ENCODE results near the gene TRIM49. TPM values are rescaled to one million over a fixed set of nuclear protein-coding genes. Genes with fewer than 3 reads are reported as not detected.
"Not testable (repeated sequence)": the region's sequence is repeated elsewhere in the genome, so short reads cannot be mapped to it uniquely, and the experiment has no call there.

Gene TRIM49
- not detected in 2 replicates for total RNA-seq

GRCh38 chr11:89808475-89808874 is at the start of gene TRIM49:
Gene TRIM49 (minus strand): TSS chr11:89808575. CDS start chr11:89804469, 4,106 bp downstream.
- not testable (repeated sequence) for H3K9me3 Mint-ChIP-seq; H3K27me3 Mint-ChIP-seq (ENCODE audit: insufficient read depth)

GRCh38 chr11:89826694-89827093 is 18.3 kb upstream of the TRIM49 start:
- H3K27ac Mint-ChIP-seq; DNase-seq (ENCODE audit: low spot score); H3K4me1 Mint-ChIP-seq (ENCODE audit: low read depth); H3K27me3 Mint-ChIP-seq (ENCODE audit: insufficient read depth); H3K4me3 Mint-ChIP-seq; intact Hi-C loops (cut with micrococcal nuclease); H3K36me3 Mint-ChIP-seq (ENCODE audit: low read depth); H3K9me3 Mint-ChIP-seq: not testable (repeated sequence)

More at GRCh38 chr11:89808475-89808874, at the start of gene TRIM49:
- intact Hi-C loops (cut with micrococcal nuclease); H3K4me1 Mint-ChIP-seq (ENCODE audit: low read depth); H3K4me3 Mint-ChIP-seq; H3K27ac Mint-ChIP-seq; H3K36me3 Mint-ChIP-seq (ENCODE audit: low read depth); DNase-seq (ENCODE audit: low spot score): not testable (repeated sequence)

- H3K36me3 Mint-ChIP-seq (ENCODE audit: low read depth); H3K9me3 Mint-ChIP-seq; H3K27me3 Mint-ChIP-seq (ENCODE audit: insufficient read depth); intact Hi-C loops (cut with micrococcal nuclease); H3K4me3 Mint-ChIP-seq; DNase-seq (ENCODE audit: low spot score); H3K4me1 Mint-ChIP-seq (ENCODE audit: low read depth); H3K27ac Mint-ChIP-seq: not testable (repeated sequence)
Measured at GRCh38 chr11:89820008-89820407, 11.6 kb upstream of the TRIM49 start.

GRCh38 chr11:89813535-89813934 is 5.2 kb upstream of the TRIM49 start:
- DNase-seq (ENCODE audit: low spot score); H3K4me3 Mint-ChIP-seq; H3K4me1 Mint-ChIP-seq (ENCODE audit: low read depth); H3K27me3 Mint-ChIP-seq (ENCODE audit: insufficient read depth); H3K9me3 Mint-ChIP-seq; H3K36me3 Mint-ChIP-seq (ENCODE audit: low read depth); intact Hi-C loops (cut with micrococcal nuclease); H3K27ac Mint-ChIP-seq: not testable (repeated sequence)

- H3K9me3 Mint-ChIP-seq; H3K36me3 Mint-ChIP-seq (ENCODE audit: low read depth): not testable (repeated sequence)
Measured at GRCh38 chr11:89787506-89788063, 20.8 kb downstream of the TRIM49 start.

GRCh38 chr11:89785726-89786125 is 22.6 kb downstream of the TRIM49 start:
- H3K27ac Mint-ChIP-seq; H3K4me3 Mint-ChIP-seq; DNase-seq (ENCODE audit: low spot score); intact Hi-C loops (cut with micrococcal nuclease); H3K36me3 Mint-ChIP-seq (ENCODE audit: low read depth); H3K9me3 Mint-ChIP-seq; H3K4me1 Mint-ChIP-seq (ENCODE audit: low read depth); H3K27me3 Mint-ChIP-seq (ENCODE audit: insufficient read depth): not testable (repeated sequence)

More at GRCh38 chr11:89787506-89788063, 20.8 kb downstream of the TRIM49 start:
- intact Hi-C loops (cut with micrococcal nuclease); H3K4me1 Mint-ChIP-seq (ENCODE audit: low read depth); H3K4me3 Mint-ChIP-seq; DNase-seq (ENCODE audit: low spot score); H3K27me3 Mint-ChIP-seq (ENCODE audit: insufficient read depth); H3K27ac Mint-ChIP-seq: not testable (repeated sequence)

GRCh38 chr11:89750822-89751221 is 57.6 kb downstream of the TRIM49 start:
- H3K27ac Mint-ChIP-seq; H3K36me3 Mint-ChIP-seq (ENCODE audit: low read depth); intact Hi-C loops (cut with micrococcal nuclease); H3K4me1 Mint-ChIP-seq (ENCODE audit: low read depth); H3K4me3 Mint-ChIP-seq; DNase-seq (ENCODE audit: low spot score); H3K9me3 Mint-ChIP-seq; H3K27me3 Mint-ChIP-seq (ENCODE audit: insufficient read depth): not testable (repeated sequence)

Other genes starting within 250 kb of the TRIM49 start
- gene TRIM77, start 98.3 kb downstream of the TRIM49 start, total RNA-seq: not detected in 2 replicates
- gene TRIM64B, start 69.9 kb upstream of the TRIM49 start, total RNA-seq: not detected in 2 replicates
- not detected in 2 replicates for gene TRIM49D1, start 113.7 kb upstream of the TRIM49 start, total RNA-seq
- gene TRIM49D2, start 115.5 kb upstream of the TRIM49 start, total RNA-seq: not detected in 2 replicates
- not detected in 2 replicates for gene TRIM64, start 157.5 kb upstream of the TRIM49 start, total RNA-seq
- not detected in 2 replicates for gene TRIM49C, start 222.5 kb upstream of the TRIM49 start, total RNA-seq